GM12892 (cell line): ENCODE results near the gene NLRP1.

Experiments used
- POLR2A ChIP-seq: IDR thresholded peaks from 2 replicates; pipeline ENCODE4 v1.6.1; 2011; ENCODE audit warnings: low read depth, low read length, control low read depth
- POLR2AphosphoS5 ChIP-seq: IDR thresholded peaks from 2 replicates; pipeline ENCODE4 v1.6.1; 2011; ENCODE audit warnings: low read depth, low read length, control low read depth

DNA sequence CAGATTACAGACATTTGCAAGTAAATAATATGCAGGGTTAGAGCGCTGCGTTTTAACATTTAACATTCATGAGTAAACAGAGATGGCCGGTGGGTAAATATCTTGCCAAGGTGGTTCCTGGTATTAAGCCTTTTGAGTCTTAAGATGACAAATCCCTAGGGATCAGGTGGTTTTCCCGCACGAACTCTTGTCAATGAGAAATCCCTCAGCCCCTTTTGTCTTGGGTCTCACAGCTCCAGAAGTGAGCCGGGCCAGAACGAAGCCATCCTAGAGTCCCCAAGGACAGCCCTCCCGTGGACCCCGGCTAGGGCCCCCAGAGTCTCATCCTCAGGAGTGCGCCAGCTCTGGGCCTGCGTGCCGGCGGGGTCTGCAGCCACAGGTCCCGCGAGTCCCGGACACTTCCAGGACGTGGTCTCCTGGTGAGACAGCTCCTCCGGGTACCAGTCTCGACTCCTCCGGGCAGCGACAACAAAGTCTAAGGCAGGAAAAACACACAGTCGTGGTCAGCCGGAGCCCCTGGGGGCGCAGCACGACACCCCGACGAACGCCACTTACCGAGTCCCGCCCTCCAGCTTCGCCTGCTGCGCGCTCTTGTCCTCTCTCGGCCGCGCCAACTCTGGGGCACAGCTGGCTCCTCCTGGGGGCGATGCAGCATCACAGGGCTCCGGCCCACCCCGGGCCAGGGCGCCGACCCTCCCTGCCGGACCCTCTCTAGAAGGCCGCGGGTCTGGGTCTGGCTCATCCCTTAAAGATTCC lies 84.7 kb downstream of the NLRP1 start:
- no peak for TF ChIP-seq POLR2A
- no peak for TF ChIP-seq POLR2AphosphoS5
